K562 (cell line): Measurements from ENCODE around the gene PYGM. TPM values are rescaled to one million over a fixed set of nuclear protein-coding genes. Genes with fewer than 3 reads are reported as not detected.
A peak's percentile ranks its signal among the peaks of the same experiment; 100 is the strongest.

Experiments
- CLOCK ChIP-seq: fragments of 250-450 bp; sonication (Bioruptor Pico); IDR thresholded peaks from 2 replicates; pipeline ENCODE4 v1.4.0; 2020; ENCODE audit warnings: mild to moderate bottlenecking, moderate library complexity, borderline replicate concordance
- E2F8 ChIP-seq: fragments of 450-650 bp; IDR thresholded peaks from 2 replicates; pipeline ENCODE4 v1.7.1; 2018; ENCODE audit warnings: mild to moderate bottlenecking, low read depth; ENCODE audit not compliant: partially characterized antibody
- FOXA3 ChIP-seq, 2 experiments: fragments of 450-650 bp in 1 of 2; sonication (generic) in 1 of 2; formaldehyde crosslinking; IDR thresholded peaks in 1 of 2; conservative IDR thresholded peaks in 1 of 2; 2 replicates each; pipeline versions ENCODE4 v1.4.0 to v1.8.0; 2020 to 2022; ENCODE audit warnings: mild to moderate bottlenecking in 2 of 2, missing genetic modification reagents in 1 of 2
- FOXK2 ChIP-seq, 2 experiments: fragments of 450-650 bp; IDR thresholded peaks in 1 of 2; conservative IDR thresholded peaks in 1 of 2; 2 replicates each; pipeline ENCODE4 v1.6.1; 2016; ENCODE audit warnings: low read depth in 2 of 2, mild to moderate bottlenecking in 1 of 2
- GTF2F1 ChIP-seq: IDR thresholded peaks from 2 replicates; pipeline ENCODE4 v1.6.1; 2011; ENCODE audit warnings: low read depth, low read length, improper control_type of control experiment
- HEY1 ChIP-seq: fragments of 250-450 bp; sonication (Bioruptor Pico); IDR thresholded peaks from 2 replicates; pipeline ENCODE4 v1.5.0; 2020; ENCODE audit warnings: mild to moderate bottlenecking, moderate library complexity, borderline replicate concordance
- KLF16 ChIP-seq: IDR thresholded peaks from 2 replicates; pipeline ENCODE4 v1.6.1; 2016; ENCODE audit warnings: antibody characterized with exemption
- MYBL2 ChIP-seq, 2 experiments: fragments of 450-650 bp in 1 of 2; sonication (generic) in 1 of 2; formaldehyde crosslinking in 1 of 2; IDR thresholded peaks; 2 replicates each; pipeline versions ENCODE4 v1.6.1 to v1.8.1; 2017 to 2022; ENCODE audit warnings: borderline replicate concordance in 1 of 2, inconsistent platforms in 1 of 2, low read depth in 1 of 2, mild to moderate bottlenecking in 1 of 2, missing genetic modification reagents in 1 of 2, moderate library complexity in 1 of 2
- PTTG1 ChIP-seq: fragments of 450-650 bp; IDR thresholded peaks from 2 replicates; pipeline ENCODE4 v1.6.1; 2016; ENCODE audit warnings: low read depth, mild to moderate bottlenecking, missing genetic modification characterization, missing compliant biosample characterization
- USF2 ChIP-seq: sonication (generic); formaldehyde crosslinking; IDR thresholded peaks from 2 replicates; pipeline ENCODE4 v1.5.0; 2020; ENCODE audit warnings: missing genetic modification reagents
- ZZZ3 ChIP-seq: fragments of 450-650 bp; IDR thresholded peaks from 2 replicates; pipeline ENCODE4 v1.6.1; 2016; ENCODE audit warnings: antibody characterized with exemption, mild to moderate bottlenecking, moderate library complexity
- polyA plus RNA-seq, 8 experiments: library from polyadenylated mRNA; depleted of rRNA in 4 of 8; stranded (reverse) in 5 of 8; unstranded in 3 of 8; fragments of >200 nt; fragmentation: Nextera tagmentation in 2 of 8; fragmentation: Illumina TruSeq in 1 of 8; extraction: Ambion mirVana in 2 of 8; extraction: Trizol in 1 of 8; gene quantifications; 2 replicates each; pipeline versions ENCODE4 v1.2.1 to v1.2.3, GENCODE V29; 2011 to 2014; ENCODE audit warnings: inconsistent platforms in 1 of 8, missing spikeins in 1 of 8
- total RNA-seq, 7 experiments: library from RNA; depleted of rRNA in 6 of 7; stranded (reverse); fragments of >200 nt in 6 of 7; fragmentation: Illumina TruSeq in 2 of 7; extraction: Trizol in 2 of 7; gene quantifications; 2 replicates each; pipeline versions ENCODE4 v1.2.1 to v1.2.3, GENCODE V29; 2011 to 2021; ENCODE audit warnings: low replicate concordance in 1 of 7
- TF ChIP-seq, protein P1 (sequence below): fragments of 250-450 bp; sonication (Bioruptor Pico); IDR thresholded peaks from 2 replicates; pipeline ENCODE4 v1.8.0; 2021; ENCODE audit warnings: moderate library complexity, mild to moderate bottlenecking, inconsistent platforms
- TF ChIP-seq, protein P2 (sequence below): fragments of 450-650 bp; conservative IDR thresholded peaks from 2 replicates; pipeline ENCODE4 v1.6.1; 2016; ENCODE audit warnings: missing genetic modification characterization, low read depth, mild to moderate bottlenecking, missing compliant biosample characterization, moderate library complexity

Gene PYGM
- total and polyA plus RNA-seq, 9 of the 15 experiments (the other 6 are each of a cell fraction or from before 2014, with no cell fraction given), result 0.07 to 1.5 (median 0.68) TPM

GRCh38 chr11:64743591-64744543, 15.9 kb downstream of the PYGM start, which contains the start of gene RASGRP2 (continued):
- TF ChIP-seq USF2 (CRISPR knock-in tag) (no peak), MYBL2 (IDR thresholded peaks at IDR 0.05; ENCODE audit: low read depth) (no peak), MYBL2 (CRISPR knock-in tag; IDR thresholded peaks at IDR 0.05; ENCODE audit: borderline replicate concordance) (no peak), E2F8 (no peak), HEY1 (no peak), ZZZ3 (no peak), GTF2F1 (no peak), FOXK2 (conservative IDR thresholded peaks at IDR 0.05 in 1 of 2, IDR thresholded peaks at IDR 0.05 in 1 of 2; ENCODE audit: low read depth in 2 of 2) (no peak), CLOCK (no peak), FOXA3 (CRISPR knock-in tag; conservative IDR thresholded peaks at IDR 0.05 in 1 of 2, IDR thresholded peaks at IDR 0.05 in 1 of 2) (no peak), KLF16 (0 out of 2 replicates have a peak, but pooled peaks have one; percentile 19), PTTG1 (tag) (no peak)
- TF ChIP-seq, protein P1, sequence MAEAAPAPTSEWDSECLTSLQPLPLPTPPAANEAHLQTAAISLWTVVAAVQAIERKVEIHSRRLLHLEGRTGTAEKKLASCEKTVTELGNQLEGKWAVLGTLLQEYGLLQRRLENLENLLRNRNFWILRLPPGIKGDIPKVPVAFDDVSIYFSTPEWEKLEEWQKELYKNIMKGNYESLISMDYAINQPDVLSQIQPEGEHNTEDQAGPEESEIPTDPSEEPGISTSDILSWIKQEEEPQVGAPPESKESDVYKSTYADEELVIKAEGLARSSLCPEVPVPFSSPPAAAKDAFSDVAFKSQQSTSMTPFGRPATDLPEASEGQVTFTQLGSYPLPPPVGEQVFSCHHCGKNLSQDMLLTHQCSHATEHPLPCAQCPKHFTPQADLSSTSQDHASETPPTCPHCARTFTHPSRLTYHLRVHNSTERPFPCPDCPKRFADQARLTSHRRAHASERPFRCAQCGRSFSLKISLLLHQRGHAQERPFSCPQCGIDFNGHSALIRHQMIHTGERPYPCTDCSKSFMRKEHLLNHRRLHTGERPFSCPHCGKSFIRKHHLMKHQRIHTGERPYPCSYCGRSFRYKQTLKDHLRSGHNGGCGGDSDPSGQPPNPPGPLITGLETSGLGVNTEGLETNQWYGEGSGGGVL, result no peak
- TF ChIP-seq, protein P2, sequence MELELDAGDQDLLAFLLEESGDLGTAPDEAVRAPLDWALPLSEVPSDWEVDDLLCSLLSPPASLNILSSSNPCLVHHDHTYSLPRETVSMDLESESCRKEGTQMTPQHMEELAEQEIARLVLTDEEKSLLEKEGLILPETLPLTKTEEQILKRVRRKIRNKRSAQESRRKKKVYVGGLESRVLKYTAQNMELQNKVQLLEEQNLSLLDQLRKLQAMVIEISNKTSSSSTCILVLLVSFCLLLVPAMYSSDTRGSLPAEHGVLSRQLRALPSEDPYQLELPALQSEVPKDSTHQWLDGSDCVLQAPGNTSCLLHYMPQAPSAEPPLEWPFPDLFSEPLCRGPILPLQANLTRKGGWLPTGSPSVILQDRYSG (tag), result no peak
